ENCODE results near the gene PLXNA1.

The PLXNA1 gene

GRCh38 chr3:126952983-126953660 lies 29.8 kb upstream of the PLXNA1 start:
- no peak for DNase-seq (ENCODE audit: low spot score)

DNA sequence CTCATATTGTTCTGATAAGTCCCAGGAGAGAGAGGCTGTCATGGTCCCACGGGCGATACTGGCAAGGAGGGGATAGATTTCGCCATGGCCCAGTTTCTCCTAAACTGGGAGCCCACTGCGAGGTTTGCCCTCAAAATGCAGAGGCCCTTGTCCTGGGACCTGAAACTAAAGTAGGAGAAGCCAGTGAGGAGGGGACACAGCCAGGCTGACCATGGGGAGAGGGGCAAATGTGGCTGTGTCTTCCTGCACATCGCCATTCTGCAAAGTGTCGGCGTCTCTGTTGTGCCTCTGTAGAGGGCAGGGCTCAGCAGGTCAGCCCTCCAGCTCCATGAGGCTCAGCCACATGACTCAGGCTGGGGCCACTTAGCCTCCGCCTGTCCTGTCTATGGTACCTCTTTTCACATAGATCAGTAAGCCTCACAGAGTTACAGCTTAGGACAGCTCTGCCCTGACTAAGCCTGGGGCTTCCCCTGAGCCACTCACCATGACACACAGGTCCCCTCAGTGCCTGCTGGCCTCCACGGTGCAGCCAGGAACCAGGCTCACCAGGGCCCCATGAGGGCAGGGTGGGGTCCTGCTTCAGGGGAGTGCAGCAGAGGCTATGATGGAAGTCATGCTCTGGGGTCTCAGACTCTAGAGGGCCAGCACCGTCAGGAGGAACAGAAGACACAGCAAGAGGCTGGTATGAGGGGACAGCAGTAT lies 28.6 kb upstream of the PLXNA1 start:
- no peak for DNase-seq (ENCODE audit: low spot score)

DNA sequence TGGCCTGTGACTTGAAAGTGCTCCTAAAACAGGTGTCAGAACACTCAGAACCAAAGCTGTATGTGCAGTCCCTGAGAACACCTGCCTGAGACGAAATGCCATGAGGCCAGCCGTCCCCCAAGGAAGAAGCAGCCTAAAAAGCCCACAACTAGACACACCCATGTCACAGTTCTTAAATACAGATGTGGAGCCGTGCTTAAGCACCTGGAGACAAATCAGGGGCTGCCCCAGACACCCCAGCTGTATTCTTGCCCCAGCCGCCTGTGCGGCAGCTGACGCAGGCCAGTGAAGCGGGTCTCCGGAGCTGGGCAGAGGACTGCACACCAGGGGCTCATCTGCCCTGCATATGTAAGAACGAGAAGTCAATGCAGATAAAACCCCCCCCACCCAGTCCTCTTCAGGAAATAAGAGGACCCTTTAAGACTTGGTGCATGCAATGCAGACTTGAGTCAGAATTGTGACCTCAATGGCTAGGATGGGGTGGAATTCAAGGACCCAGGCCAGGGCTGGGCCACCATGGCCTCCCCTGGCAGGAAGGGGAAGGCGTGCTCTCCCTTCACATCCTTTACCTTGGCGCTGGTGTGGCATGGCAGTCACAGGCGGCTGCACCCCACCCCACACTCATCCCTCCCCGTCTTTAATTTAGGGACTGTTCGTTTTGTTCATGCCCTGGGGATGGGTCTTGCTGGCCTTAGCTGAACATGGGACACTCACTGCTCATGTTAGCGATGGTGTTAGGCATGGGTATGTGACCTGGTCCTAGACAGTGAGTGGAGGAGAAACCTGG lies 27.7 kb upstream of the PLXNA1 start:
- DNase-seq (ENCODE audit: low spot score): no peak

GRCh38 chr3:126956361-126956760 lies 26.6 kb upstream of the PLXNA1 start:
- no peak for DNase-seq (ENCODE audit: low spot score)

- no peak for DNase-seq (ENCODE audit: low spot score)
Observed at GRCh38 chr3:126956866-126957650, 25.9 kb upstream of the PLXNA1 start.

DNA sequence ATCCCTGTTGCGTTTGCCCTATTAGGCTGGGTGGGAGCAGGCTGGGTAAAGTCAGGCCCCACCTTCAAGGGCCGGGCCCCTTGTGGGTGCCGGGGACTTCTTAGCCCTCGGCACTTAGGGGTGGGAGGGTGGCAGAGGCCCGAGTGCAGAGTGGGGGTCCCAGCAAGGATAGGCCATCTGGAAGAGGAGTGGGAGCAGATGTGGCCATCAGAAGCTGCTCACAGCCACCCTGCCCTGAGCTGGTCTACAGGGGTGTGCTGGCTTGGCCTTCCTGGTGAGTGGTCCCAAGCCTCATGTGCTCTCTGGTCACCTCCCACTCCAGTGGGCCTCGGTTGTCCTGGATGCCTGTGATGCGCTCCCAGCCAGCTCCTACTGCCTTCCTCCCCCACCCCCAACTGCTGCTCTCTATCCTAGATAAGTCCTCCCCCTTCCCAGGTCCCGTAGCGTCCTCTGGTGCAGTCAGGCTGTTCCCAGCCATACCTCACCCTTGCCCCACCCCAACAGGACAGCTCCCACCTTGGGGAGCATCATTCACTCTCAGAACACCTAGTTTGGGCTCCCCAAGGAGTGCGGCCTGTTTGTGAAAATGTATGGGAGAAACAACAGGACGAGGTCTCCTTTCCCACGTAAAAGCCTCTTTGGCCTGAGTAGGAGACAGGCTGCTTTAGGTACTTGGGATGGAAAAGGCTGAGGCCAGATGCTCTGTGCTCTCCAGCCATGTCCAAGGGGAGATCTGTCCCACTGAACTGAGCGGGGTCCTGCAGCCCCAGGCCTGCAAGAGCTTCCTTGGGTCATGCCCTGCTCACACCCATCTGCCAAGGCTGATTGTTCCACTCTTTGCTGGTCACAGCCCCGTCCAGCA lies 24.9 kb upstream of the PLXNA1 start:
- no peak for DNase-seq (ENCODE audit: low spot score)

GRCh38 chr3:126958638-126959085 lies 24.3 kb upstream of the PLXNA1 start:
- DNase-seq (ENCODE audit: low spot score): no peak

GRCh38 chr3:126959136-126959920 lies 23.6 kb upstream of the PLXNA1 start:
- no peak for DNase-seq (ENCODE audit: low spot score)

DNA sequence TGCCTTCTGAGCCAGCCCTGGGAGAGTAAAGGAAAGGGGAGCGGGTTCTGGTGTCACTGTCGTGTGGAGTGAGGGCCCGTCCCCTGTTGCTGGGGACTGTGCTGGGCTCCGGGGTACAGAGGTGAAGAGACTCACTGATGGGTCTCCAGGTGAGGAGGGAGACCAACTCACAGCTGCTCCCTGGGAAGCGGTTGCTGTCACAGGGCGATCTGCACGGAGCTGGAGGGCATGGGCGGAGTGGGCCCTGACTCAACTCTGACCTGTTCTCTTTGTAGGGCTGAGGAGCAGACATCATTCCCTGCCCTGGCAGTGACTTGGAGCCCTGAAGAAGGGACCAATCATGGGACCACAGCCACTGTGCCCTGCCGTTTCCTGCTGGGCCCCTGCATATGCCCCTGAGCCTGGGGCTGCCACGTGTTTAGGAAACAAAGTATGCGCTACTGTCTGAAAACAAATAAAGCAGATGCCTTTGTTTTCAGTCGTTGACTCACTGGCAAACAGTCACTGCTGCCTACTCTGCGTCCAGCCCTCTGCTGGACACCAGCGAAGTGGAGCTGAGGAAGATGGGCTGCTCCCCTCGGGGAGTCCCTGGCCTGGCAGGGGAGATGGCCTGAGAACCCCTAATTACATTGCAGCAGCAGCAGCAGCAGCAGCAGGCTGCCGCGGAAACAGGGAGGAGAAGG lies 22.9 kb upstream of the PLXNA1 start:
- DNase-seq (ENCODE audit: low spot score): no peak

DNA sequence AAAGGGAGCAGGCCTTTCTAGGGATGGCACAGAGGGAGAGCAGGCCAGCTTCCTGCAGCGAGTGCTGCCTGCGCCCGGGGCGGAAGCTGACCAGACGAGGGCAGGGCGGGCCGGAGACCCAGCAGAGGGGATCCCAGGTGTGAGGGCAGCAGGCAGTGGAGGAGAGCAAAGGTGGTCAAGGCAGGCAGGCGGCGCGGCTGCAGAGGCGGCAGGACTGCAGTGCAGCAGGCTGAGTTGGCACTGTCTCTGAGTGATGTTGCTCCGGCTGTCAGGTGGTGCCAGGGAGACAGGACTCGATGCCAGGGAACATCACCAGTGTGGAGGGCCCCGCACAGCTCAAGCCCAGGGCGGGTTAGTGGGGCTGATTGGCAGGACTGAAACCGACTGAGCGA lies 22.3 kb upstream of the PLXNA1 start:
- no peak for DNase-seq (ENCODE audit: low spot score)

DNA sequence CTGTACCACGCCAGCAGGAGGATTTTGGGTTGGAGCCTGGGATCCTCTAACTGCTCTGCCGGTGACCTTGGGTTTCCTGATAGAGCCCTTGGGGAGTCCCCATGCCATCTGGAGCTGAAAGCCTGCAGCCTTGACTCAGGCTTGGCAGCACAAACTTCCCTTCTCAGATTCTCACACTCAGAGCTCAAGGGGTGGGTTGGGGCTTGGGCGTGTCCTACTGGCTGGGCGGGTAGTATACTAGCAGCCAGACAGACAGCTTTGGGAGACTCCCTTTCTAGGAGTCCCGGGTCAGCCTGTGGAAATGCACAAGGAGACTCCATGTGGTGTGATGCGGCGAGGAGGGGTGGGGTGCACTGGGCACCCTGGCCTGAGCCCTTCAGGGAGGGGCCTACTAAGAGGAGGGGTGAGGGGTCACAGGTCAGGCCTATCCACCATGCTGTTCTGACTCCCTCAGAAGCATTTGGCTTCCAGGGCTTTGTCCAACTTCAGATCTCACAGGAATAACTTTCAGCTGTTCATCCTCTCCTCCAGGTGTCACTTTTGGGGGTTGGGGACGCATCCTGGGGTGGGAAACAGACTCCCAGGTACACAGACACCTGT lies 21.6 kb upstream of the PLXNA1 start:
- no peak for DNase-seq (ENCODE audit: low spot score)

- no peak for DNase-seq (ENCODE audit: low spot score)
Observed at GRCh38 chr3:126961791-126962461, 21.0 kb upstream of the PLXNA1 start.

DNA sequence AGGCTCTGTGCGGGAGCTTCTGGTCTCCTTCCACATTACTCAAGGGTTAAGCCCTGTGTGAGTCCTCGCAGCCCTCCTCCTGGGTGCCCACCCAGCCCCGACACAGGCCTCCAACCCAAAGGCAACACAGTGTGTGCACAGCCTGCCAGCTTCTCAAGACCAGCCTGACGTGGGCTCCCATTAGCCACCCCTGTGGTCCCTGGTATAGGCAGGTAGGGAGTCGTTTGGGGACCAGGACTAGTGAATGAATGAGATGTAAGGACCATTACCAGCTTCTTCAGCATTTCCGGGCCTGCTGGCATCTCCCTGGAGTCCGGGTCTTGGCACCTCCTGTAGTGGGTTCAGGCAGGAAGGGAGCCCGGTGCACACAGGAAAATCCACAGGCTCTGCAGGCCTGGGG lies 20.2 kb upstream of the PLXNA1 start:
- DNase-seq (ENCODE audit: low spot score): no peak

GRCh38 chr3:126963261-126964190 lies 19.4 kb upstream of the PLXNA1 start:
- DNase-seq (ENCODE audit: low spot score): no peak

GRCh38 chr3:126964261-126964660 lies 18.7 kb upstream of the PLXNA1 start:
- DNase-seq (ENCODE audit: low spot score): no peak

DNA sequence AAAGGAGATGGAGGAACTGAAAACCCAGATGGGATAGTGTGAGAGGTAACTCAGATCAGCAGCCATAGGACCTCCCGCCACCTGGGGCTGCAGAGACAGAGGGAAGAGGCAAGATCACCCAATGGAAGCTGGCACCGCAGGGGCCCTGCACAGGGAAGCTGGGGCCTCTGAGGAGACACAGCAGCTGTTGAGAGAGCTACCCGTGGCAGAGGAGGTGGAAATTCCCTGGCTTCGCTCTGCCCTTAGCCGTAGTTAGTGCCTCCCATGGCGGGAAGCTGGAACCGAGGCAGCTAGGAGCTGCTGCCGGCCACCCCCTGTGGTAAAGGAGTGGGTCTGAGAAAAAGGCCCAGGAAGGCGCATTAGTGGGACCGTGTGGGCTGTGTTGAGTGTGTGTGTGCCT lies 18.0 kb upstream of the PLXNA1 start:
- no peak for DNase-seq (ENCODE audit: low spot score)

GRCh38 chr3:126965526-126966080 lies 17.3 kb upstream of the PLXNA1 start:
- DNase-seq (ENCODE audit: low spot score): no peak

All from LoVo (cell line).